ENCODE data around the gene DYNC2I2.
"Not testable (repeated sequence)": the region's sequence is repeated elsewhere in the genome, so short reads cannot be mapped to it uniquely, and the experiment has no call there.

DYNC2I2 gene

GRCh38 chr9:128675382-128675781 lies 18.7 kb upstream of the DYNC2I2 start:
- Histone ChIP-seq H3K27ac (ENCODE audit: low read depth, low read length) (no peak overlapping the region), H4K20me1 (ENCODE audit: control insufficient read depth, insufficient read depth, low read depth, low read length) (no peaks in the 10 kb centered on the region), H3K4me1 (ENCODE audit: control insufficient read depth, low read length) (no peaks in the 10 kb centered on the region), H3F3A (ENCODE audit: control insufficient read depth, insufficient read depth) (peaks cover 4% of the 10 kb centered on the region; the same call in 1 of the 2 replicates), H3K4me2 (ENCODE audit: low read length) (no peak overlapping the region), H3K9me3 (ENCODE audit: control insufficient read depth, insufficient read depth, low read length) (no peaks in the 10 kb centered on the region), H3K36me3 (ENCODE audit: control insufficient read depth, low read length) (peaks cover 3% of the 10 kb centered on the region; the same call in 1 of the 2 replicates), H3K4me3 (ENCODE audit: low read length) (no peak overlapping the region), H3K9me2 (replicated peaks; ENCODE audit: control insufficient read depth, low read length) (no peaks in the 10 kb centered on the region), H3K27me3 (ENCODE audit: control insufficient read depth, low read length) (no peaks in the 10 kb centered on the region), H3K79me2 (ENCODE audit: control insufficient read depth, low read length) (peaks cover 6% of the 10 kb centered on the region; the same call in 1 of the 2 replicates)
- TF ChIP-seq EZH2phosphoT487 (IDR thresholded peaks at IDR 0.05; ENCODE audit: borderline replicate concordance, low read length) (no peak), CTCF (IDR thresholded peaks at IDR 0.05; ENCODE audit: low read depth, low read length, poor library complexity, severe bottlenecking) (no peak)

DNA sequence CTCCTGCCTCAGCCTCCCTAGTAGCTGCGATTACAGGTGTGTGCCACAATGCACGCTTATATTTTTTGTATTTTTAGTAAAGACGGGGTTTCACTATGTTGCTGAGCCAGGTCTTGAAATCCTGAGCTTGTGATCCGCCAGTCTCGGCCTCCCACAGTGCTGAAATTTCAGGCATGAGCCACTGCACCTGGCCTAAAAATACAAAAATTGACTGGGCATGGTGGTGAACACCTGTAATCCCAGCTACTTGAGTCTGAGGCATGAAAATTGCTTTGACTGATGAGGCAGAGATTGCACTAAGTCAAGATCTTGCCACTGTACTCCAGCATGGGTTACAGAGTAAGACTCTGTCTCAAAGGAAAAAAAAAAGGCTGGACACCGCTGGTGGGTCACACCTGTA lies 13.1 kb upstream of the DYNC2I2 start:
- no peaks in the 10 kb centered on the region for H3K79me2 ChIP-seq (ENCODE audit: control insufficient read depth, low read length)
- no peaks in the 10 kb centered on the region for H3K36me3 ChIP-seq (ENCODE audit: control insufficient read depth, low read length)
- no peak for TF ChIP-seq CTCF (IDR thresholded peaks at IDR 0.05; ENCODE audit: low read depth, low read length, poor library complexity, severe bottlenecking)
- no peak for TF ChIP-seq EZH2phosphoT487 (IDR thresholded peaks at IDR 0.05; ENCODE audit: borderline replicate concordance, low read length)
- H3F3A ChIP-seq (ENCODE audit: control insufficient read depth, insufficient read depth) = 0 out of 2 replicates have a peak, but pooled peaks cover 4% of the 10 kb centered on the region
- H4K20me1 ChIP-seq (ENCODE audit: control insufficient read depth, insufficient read depth, low read depth, low read length) = no peaks in the 10 kb centered on the region
- no peak overlapping the region for H3K4me2 ChIP-seq (ENCODE audit: low read length)
- H3K4me3 ChIP-seq (ENCODE audit: low read length) = no peak overlapping the region
- no peaks in the 10 kb centered on the region for H3K9me2 ChIP-seq (replicated peaks; ENCODE audit: control insufficient read depth, low read length)
- no peaks in the 10 kb centered on the region for H3K4me1 ChIP-seq (ENCODE audit: control insufficient read depth, low read length)
- no peak overlapping the region for H3K27ac ChIP-seq (ENCODE audit: low read depth, low read length)
- H3K27me3 ChIP-seq (ENCODE audit: control insufficient read depth, low read length) = no peaks in the 10 kb centered on the region
- no peaks in the 10 kb centered on the region for H3K9me3 ChIP-seq (ENCODE audit: control insufficient read depth, insufficient read depth, low read length)

GRCh38 chr9:128666481-128666941 lies 9.9 kb upstream of the DYNC2I2 start:
- not testable (repeated sequence) for H3K4me3 ChIP-seq (ENCODE audit: low read length); H4K20me1 ChIP-seq (ENCODE audit: control insufficient read depth, insufficient read depth, low read depth, low read length); H3K9me2 ChIP-seq (replicated peaks; ENCODE audit: control insufficient read depth, low read length); H3K4me2 ChIP-seq (ENCODE audit: low read length); H3K27ac ChIP-seq (ENCODE audit: low read depth, low read length); H3F3A ChIP-seq (ENCODE audit: control insufficient read depth, insufficient read depth); H3K79me2 ChIP-seq (ENCODE audit: control insufficient read depth, low read length); H3K4me1 ChIP-seq (ENCODE audit: control insufficient read depth, low read length); H3K36me3 ChIP-seq (ENCODE audit: control insufficient read depth, low read length); H3K27me3 ChIP-seq (ENCODE audit: control insufficient read depth, low read length); H3K9me3 ChIP-seq (ENCODE audit: control insufficient read depth, insufficient read depth, low read length)

DNA sequence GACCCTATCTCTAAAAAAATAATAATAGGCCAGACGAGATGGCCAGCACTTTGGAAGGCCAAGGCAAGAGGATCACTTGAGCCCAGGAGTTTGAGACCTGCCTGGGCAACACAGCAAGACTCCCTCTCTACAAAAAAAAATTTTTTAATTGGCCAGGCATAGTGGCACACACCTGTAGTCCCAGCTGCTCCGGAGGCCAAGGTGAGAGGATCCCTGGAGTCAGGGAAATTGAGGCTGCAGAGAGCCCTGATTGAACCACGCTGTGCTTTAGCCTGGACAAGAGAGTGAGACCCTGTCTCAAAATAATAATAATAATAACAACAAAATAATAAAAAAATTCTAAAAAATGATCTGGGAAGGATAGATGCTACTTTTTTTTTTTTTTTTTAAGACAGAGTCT lies 1.1 kb upstream of the DYNC2I2 start:
- Histone ChIP-seq H4K20me1 (ENCODE audit: control insufficient read depth, insufficient read depth, low read depth, low read length) (no peaks in the 10 kb centered on the region), H3K27ac (ENCODE audit: low read depth, low read length) (no peak overlapping the region)
- TF ChIP-seq EZH2phosphoT487 (IDR thresholded peaks at IDR 0.05; ENCODE audit: borderline replicate concordance, low read length) (no peak), CTCF (IDR thresholded peaks at IDR 0.05; ENCODE audit: low read depth, low read length, poor library complexity, severe bottlenecking) (no peak)

More for the DNA sequence above, 1.1 kb upstream of the DYNC2I2 start:
- Histone ChIP-seq H3K36me3 (ENCODE audit: control insufficient read depth, low read length) (peaks cover 13% of the 10 kb centered on the region), H3K4me1 (ENCODE audit: control insufficient read depth, low read length) (peaks cover 22% of the 10 kb centered on the region), H3K4me2 (ENCODE audit: low read length) (no peak overlapping the region), H3K4me3 (ENCODE audit: low read length) (no peak overlapping the region), H3F3A (ENCODE audit: control insufficient read depth, insufficient read depth) (peaks cover 4% of the 10 kb centered on the region; the same call in 1 of the 2 replicates), H3K79me2 (ENCODE audit: control insufficient read depth, low read length) (peaks cover 13% of the 10 kb centered on the region), H3K27me3 (ENCODE audit: control insufficient read depth, low read length) (no peaks in the 10 kb centered on the region), H3K9me3 (ENCODE audit: control insufficient read depth, insufficient read depth, low read length) (no peaks in the 10 kb centered on the region), H3K9me2 (replicated peaks; ENCODE audit: control insufficient read depth, low read length) (no peaks in the 10 kb centered on the region)

Data from DOHH2 (cell line).